ENCODE results near the gene ULK4. TPM values are rescaled to one million over a fixed set of nuclear protein-coding genes. Genes with fewer than 3 reads are reported as not detected.
A peak's percentile ranks its signal among the peaks of the same experiment; 100 is the strongest.

The ULK4 gene
- total and polyA plus RNA-seq, 2 of the 4 experiments (the other 2 are of a cell fraction) = 2.7 to 5.0 TPM

DNA sequence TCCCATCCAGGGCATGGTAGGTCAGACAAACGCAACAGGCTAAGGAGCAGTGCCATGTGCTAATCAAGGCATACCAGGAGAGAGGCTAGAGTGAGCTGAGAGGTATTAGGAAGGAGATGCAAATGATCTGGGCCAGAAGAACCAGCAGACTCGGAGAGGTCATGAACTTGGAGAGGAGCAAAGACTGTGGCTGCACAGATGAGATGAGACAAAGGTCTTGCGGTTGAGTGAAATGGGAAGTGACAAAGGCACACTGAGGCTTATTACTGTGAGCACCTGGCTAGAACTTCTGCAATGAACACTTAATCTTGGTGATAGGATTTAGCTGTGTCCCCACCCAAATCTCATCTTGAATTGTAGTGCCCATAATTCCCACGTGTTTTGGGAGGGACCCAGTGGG lies 380.2 kb downstream of the ULK4 start:
- H3K27ac ChIP-seq (ENCODE audit: insufficient read depth, low read length) = no peak overlapping the region
- H3K18ac ChIP-seq (ENCODE audit: low read depth, low read length) = no peak overlapping the region
- H3K4me3 ChIP-seq (ENCODE audit: insufficient read depth, low read depth, low read length) = no peak overlapping the region
- no peaks in the 10 kb centered on the region for H3K36me3 ChIP-seq (ENCODE audit: control insufficient read depth, insufficient read depth, low read length)
- no peak overlapping the region for H3K4ac ChIP-seq (ENCODE audit: low read depth, low read length)
- H2BK15ac ChIP-seq (ENCODE audit: low read depth, low read length) = no peak overlapping the region
- no peak overlapping the region for H3K14ac ChIP-seq (replicated peaks; ENCODE audit: low read depth, low read length)
- H3K23ac ChIP-seq (ENCODE audit: low read depth, low read length) = no peak overlapping the region
- no peak overlapping the region for H2BK5ac ChIP-seq (ENCODE audit: low read depth, low read length, poor library complexity, severe bottlenecking)
- H3K9me3 ChIP-seq (ENCODE audit: control insufficient read depth, insufficient read depth, low read length) = no peaks in the 10 kb centered on the region
- in situ Hi-C loops (cut with MboI; ENCODE audit: low sequenced_read_pairs) = no loop called here
- no peak overlapping the region for H3K4me2 ChIP-seq (ENCODE audit: low read depth, low read length)
- H3K27me3 ChIP-seq (ENCODE audit: control insufficient read depth, insufficient read depth, low read length) = no peaks in the 10 kb centered on the region
- no peak overlapping the region for H2AK5ac ChIP-seq (ENCODE audit: low read depth, low read length)
- no peaks in the 10 kb centered on the region for H3K9me1 ChIP-seq (ENCODE audit: insufficient read depth, low read length)
- no peak overlapping the region for H2BK20ac ChIP-seq (ENCODE audit: low read depth, low read length)
- no peak overlapping the region for H3K9ac ChIP-seq (ENCODE audit: low read depth, low read length)
- DNase-seq (no peak), ATAC-seq (ENCODE audit: low read depth) (no peak)
- ChIA-PET CTCF (no interaction called here), POLR2A (ENCODE audit: unreplicated experiment) (no interaction called here)
- H4K91ac ChIP-seq (ENCODE audit: insufficient read depth, low read depth, low read length) = no peak overlapping the region
- dilution Hi-C loops (cut with HindIII; ENCODE audit: low sequenced_read_pairs, unreplicated experiment) = no loop called here
- WGBS, 2 experiments (ENCODE audit: extremely low coverage in 2 of 2, insufficient read length in 1 of 2) = 83% methylated on average over 2 of the region's 4 CpGs; no CpG with 5 or more reads in 1 of the 2 experiments
- BruUV-seq (replicated peaks) = no TSS peak
- TF ChIP-seq MAFK (IDR thresholded peaks at IDR 0.05; ENCODE audit: low read depth, low read length) = no peak
- no peak for TF ChIP-seq BHLHE40 (IDR thresholded peaks at IDR 0.05; ENCODE audit: low read depth, low read length)
- no peak for TF ChIP-seq CEBPB (IDR thresholded peaks at IDR 0.05; ENCODE audit: low read depth, low read length)
- TF ChIP-seq MAZ (IDR thresholded peaks at IDR 0.05; ENCODE audit: borderline replicate concordance, low read depth, low read length) = no peak
- TF ChIP-seq NFE2L2 (IDR thresholded peaks at IDR 0.05; ENCODE audit: low read depth, low read length) = no peak
- no peak overlapping the region for H2BK120ac ChIP-seq (ENCODE audit: low read depth, low read length)
- intact Hi-C loops (cut with micrococcal nuclease) = no loop called here
- H4K5ac ChIP-seq (ENCODE audit: low read depth, low read length) = no peak overlapping the region
- no peaks in the 10 kb centered on the region for H3K79me1 ChIP-seq (ENCODE audit: low read depth in 1 of 2, low read length in 2 of 2)
- H2AFZ ChIP-seq (replicated peaks; ENCODE audit: low read length, poor library complexity) = peak overlapping the region; percentile 32
- H4K8ac ChIP-seq (ENCODE audit: low read depth in 2 of 2, low read length in 2 of 2) = no peak overlapping the region
- H3K4me1 ChIP-seq (ENCODE audit: control insufficient read depth, insufficient read depth, low read length) = no peaks in the 10 kb centered on the region
- peak overlapping the region; percentile 50 for H2AK9ac ChIP-seq (replicated peaks; ENCODE audit: low read depth, low read length, poor library complexity)
- no peak overlapping the region for H3K56ac ChIP-seq (ENCODE audit: extremely low read depth, insufficient read depth, low read length)
- no peaks in the 10 kb centered on the region; the same call in 1 of the 2 replicates for H4K20me1 ChIP-seq (ENCODE audit: insufficient read depth, low read length)
